Esophagus muscularis mucosa (tissue), 4 donors: ENCODE measurements around the gene ITGB5.

Experiments used
- CTCF ChIP-seq, 3 experiments: fragments of 200-600 bp in 2 of 3; fragments of 450-650 bp in 1 of 3; sonication (generic) in 2 of 3; IDR thresholded peaks; one replicate each; pipeline ENCODE4 v1.5.1; 2017 to 2019; ENCODE audit warnings: antibody characterized with exemption in 3 of 3, mild to moderate bottlenecking in 2 of 3, moderate library complexity in 1 of 3
- EP300 ChIP-seq: sonication (generic); formaldehyde crosslinking; IDR thresholded peaks from one replicate; pipeline ENCODE4 v1.6.1; 2017; ENCODE audit warnings: antibody characterized with exemption
- POLR2AphosphoS5 ChIP-seq, 2 donors: sonication (generic); formaldehyde crosslinking; IDR thresholded peaks; one replicate each; pipeline ENCODE4 v1.6.1; 2017; ENCODE audit warnings: antibody characterized with exemption in 2 of 2

GRCh38 chr3:124784686-124785382 lies 102.3 kb downstream of the ITGB5 start:
- TF ChIP-seq CTCF (IDR thresholded peaks at IDR 0.05) (no peak), POLR2AphosphoS5 (IDR thresholded peaks at IDR 0.05) (no peak), EP300 (no peak)
